Hindlimb muscle (tissue), 1 donor: ENCODE results near the gene SLC46A1. TPM values are rescaled to one million over a fixed set of nuclear protein-coding genes. Genes with fewer than 3 reads are reported as not detected.
A peak's percentile ranks its signal among the peaks of the same experiment; 100 is the strongest.

ENCODE experiments used
- DNase-seq: peaks from one replicate; pipeline ENCODE4 v3.0.0-alpha.2; 2013
- polyA plus RNA-seq: library from polyadenylated mRNA; unstranded; fragments of 120-200 nt; gene quantifications from one replicate; pipeline ENCODE4 v1.2.1, GENCODE V29; 2013; ENCODE audit not compliant: insufficient read length

Gene SLC46A1
- polyA plus RNA-seq, 1 donor: 8.4 TPM

- no peak for DNase-seq
These were observed 25.9 kb downstream of the SLC46A1 start for GRCh38 chr17:28379814-28380801.

- no peak for DNase-seq
These were observed 33.1 kb downstream of the SLC46A1 start for GRCh38 chr17:28372945-28373274.

- DNase-seq: peak; percentile 41
These were observed 33.6 kb downstream of the SLC46A1 start for GRCh38 chr17:28372203-28372944.

- peak; percentile 66 for DNase-seq
These were observed 34.5 kb downstream of the SLC46A1 start, which contains the start of gene SARM1 for GRCh38 chr17:28371245-28372202. SARM1 (plus strand) TSS chr17:28371694; CDS start chr17:28372033, 339 bp downstream.

- no peak for DNase-seq
These were observed 35.3 kb downstream of the SLC46A1 start for GRCh38 chr17:28370744-28371103.

- no peak for DNase-seq
These were observed 35.8 kb downstream of the SLC46A1 start, which contains the start of gene VTN for GRCh38 chr17:28370035-28370743. VTN (minus strand) TSS chr17:28370307; CDS start chr17:28370203, 104 bp downstream.

GRCh38 chr17:28369684-28370034, 36.4 kb downstream of the SLC46A1 start:
- DNase-seq: no peak

- no peak for DNase-seq
These were observed 36.9 kb downstream of the SLC46A1 start for GRCh38 chr17:28368915-28369683.

GRCh38 chr17:28368306-28368831, 37.6 kb downstream of the SLC46A1 start:
- no peak for DNase-seq

GRCh38 chr17:28367641-28368305, 38.2 kb downstream of the SLC46A1 start:
- DNase-seq: no peak

GRCh38 chr17:28366605-28367004, 39.4 kb downstream of the SLC46A1 start:
- DNase-seq: no peak

- DNase-seq: no peak
These were observed 40.5 kb downstream of the SLC46A1 start for GRCh38 chr17:28365487-28365886.

- DNase-seq: no peak
These were observed 41.2 kb downstream of the SLC46A1 start, which contains the start of gene SEBOX for GRCh38 chr17:28364665-28365363. SEBOX (minus strand) TSS chr17:28365199; CDS start chr17:28365151, 48 bp downstream.

GRCh38 chr17:28363776-28364650, 42.0 kb downstream of the SLC46A1 start:
- no peak for DNase-seq

- DNase-seq: no peak
These were observed 42.8 kb downstream of the SLC46A1 start for GRCh38 chr17:28363186-28363585.

GRCh38 chr17:28357901-28358197, 48.2 kb downstream of the SLC46A1 start:
- DNase-seq: no peak

GRCh38 chr17:28357061-28357900, 48.7 kb downstream of the SLC46A1 start, which contains the start of gene POLDIP2:
POLDIP2 (minus strand) TSS chr17:28357527; CDS start chr17:28357448, 79 bp downstream.
- peak; percentile 97 for DNase-seq
